Neuronal stem cell (in vitro differentiated cells): Measurements from ENCODE around the gene HS3ST6.

Experiments
- DNase-seq: peaks from one replicate; pipeline ENCODE4 v3.0.0-alpha.2; 2013; ENCODE audit warnings: low spot score
- H2AFZ ChIP-seq: one replicate; pipeline ENCODE4 v1.6.1; 2013; ENCODE audit warnings: mild to moderate bottlenecking, low read length, inconsistent platforms
- H2AK5ac ChIP-seq: 2 replicates; pipeline ENCODE4 v1.6.1; 2013; ENCODE audit warnings: low read depth, mild to moderate bottlenecking, inconsistent platforms, low read length, moderate library complexity, mixed read lengths
- H2BK120ac ChIP-seq: 2 replicates; pipeline ENCODE4 v1.6.1; 2013; ENCODE audit warnings: low read depth, mild to moderate bottlenecking, inconsistent platforms, low read length, moderate library complexity, mixed read lengths
- H2BK12ac ChIP-seq: one replicate; pipeline ENCODE4 v1.6.1; 2013; ENCODE audit warnings: low read length, inconsistent platforms
- H2BK15ac ChIP-seq: 2 replicates; pipeline ENCODE4 v1.6.1; 2013; ENCODE audit warnings: mild to moderate bottlenecking, low read length, inconsistent platforms, mixed read lengths
- H2BK5ac ChIP-seq: one replicate; pipeline ENCODE4 v1.6.1; 2013; ENCODE audit warnings: inconsistent platforms, mild to moderate bottlenecking, low read length, moderate library complexity
- H3K14ac ChIP-seq: one replicate; pipeline ENCODE4 v1.6.1; 2013; ENCODE audit warnings: low read length, inconsistent platforms
- H3K18ac ChIP-seq: 2 replicates; pipeline ENCODE4 v1.6.1; 2013; ENCODE audit warnings: low read length, inconsistent platforms
- H3K23ac ChIP-seq: 2 replicates; pipeline ENCODE4 v1.6.1; 2013; ENCODE audit warnings: low read depth, mild to moderate bottlenecking, mixed read lengths, low read length, inconsistent platforms; ENCODE audit not compliant: poor library complexity
- H3K27ac ChIP-seq: replicated peaks from 3 replicates; pipeline ENCODE4 v1.5.1; 2013; ENCODE audit warnings: low read length, inconsistent platforms
- H3K27me3 ChIP-seq, 3 experiments: 2 replicates each; pipeline ENCODE4 v1.6.1; 2013; ENCODE audit warnings: low read length in 3 of 3, mild to moderate bottlenecking in 2 of 3, inconsistent platforms in 1 of 3, low read depth in 1 of 3, mixed read lengths in 1 of 3, moderate library complexity in 1 of 3; ENCODE audit not compliant: control insufficient read depth in 3 of 3, insufficient read depth in 3 of 3
- H3K36me3 ChIP-seq, 2 donors: replicated peaks in 1 of 2; 2 replicates each; pipeline ENCODE4 v1.6.1; 2013; ENCODE audit warnings: low read length in 2 of 2; ENCODE audit not compliant: control insufficient read depth in 2 of 2, insufficient read depth in 2 of 2
- H3K4ac ChIP-seq: 2 replicates; pipeline ENCODE4 v1.6.1; 2013; ENCODE audit warnings: inconsistent platforms, mild to moderate bottlenecking, low read length, moderate library complexity
- H3K4me1 ChIP-seq, 2 donors: 1 replicate in 1 of 2; 2 replicates in 1 of 2; pipeline ENCODE4 v1.6.1; 2013; ENCODE audit warnings: low read length in 2 of 2, low read depth in 1 of 2; ENCODE audit not compliant: control insufficient read depth in 2 of 2, insufficient read depth in 1 of 2
- H3K4me2 ChIP-seq: one replicate; pipeline ENCODE4 v1.6.1; 2013; ENCODE audit warnings: mild to moderate bottlenecking, low read length, inconsistent platforms; ENCODE audit not compliant: insufficient read depth, poor library complexity, severe bottlenecking
- H3K4me3 ChIP-seq, 2 donors: 2 replicates each; pipeline ENCODE4 v1.5.1; 2013; ENCODE audit warnings: low read length in 2 of 2, mild to moderate bottlenecking in 2 of 2, inconsistent platforms in 1 of 2, moderate library complexity in 1 of 2
- H3K79me1 ChIP-seq: one replicate; pipeline ENCODE4 v1.6.1; 2013; ENCODE audit warnings: low read depth, mild to moderate bottlenecking, inconsistent platforms, low read length, moderate library complexity
- H3K9ac ChIP-seq: one replicate; pipeline ENCODE4 v1.6.1; 2013; ENCODE audit warnings: mild to moderate bottlenecking, low read depth, low read length, inconsistent platforms; ENCODE audit not compliant: poor library complexity
- H3K9me3 ChIP-seq, 2 donors: replicated peaks in 1 of 2; 2 replicates each; pipeline versions ENCODE3 to v1.6.1; 2013; ENCODE audit warnings: low read length in 2 of 2, mild to moderate bottlenecking in 2 of 2, inconsistent platforms in 1 of 2, low read depth in 1 of 2, mixed read lengths in 1 of 2, moderate library complexity in 1 of 2; ENCODE audit not compliant: control insufficient read depth in 2 of 2, insufficient read depth in 1 of 2
- H4K8ac ChIP-seq: one replicate; pipeline ENCODE4 v1.6.1; 2013; ENCODE audit warnings: low read depth, mild to moderate bottlenecking, inconsistent platforms, low read length, moderate library complexity
- H4K91ac ChIP-seq: one replicate; pipeline ENCODE4 v1.6.1; 2013; ENCODE audit warnings: low read length, low read depth, mild to moderate bottlenecking, inconsistent platforms; ENCODE audit not compliant: poor library complexity
- WGBS, 2 donors: extraction: QIAGEN DNeasy Blood & Tissue Kit; methylation state at CpG; one replicate each; pipeline ENCODE4 v1.1.7; 2013; ENCODE audit warnings: missing lambda C conversion rate in 2 of 2, mixed read lengths in 1 of 2; ENCODE audit not compliant: insufficient read length in 2 of 2, insufficient replicate concordance in 1 of 2; ENCODE audit errors: extremely low coverage in 2 of 2; 5-methylcytosine and 5-hydroxymethylcytosine counted together

The HS3ST6 gene

GRCh38 chr16:1950559-1950958 is 32.3 kb upstream of the HS3ST6 start:
- H2BK12ac ChIP-seq = peak overlapping the region; percentile 58
- H4K91ac ChIP-seq = no peak overlapping the region
- no peaks in the 10 kb centered on the region for H3K9me3 ChIP-seq
- no peak overlapping the region for H3K4me3 ChIP-seq
- no peak for DNase-seq
- H3K4me1 ChIP-seq = no peaks in the 10 kb centered on the region
- H3K9ac ChIP-seq = peak overlapping the region; percentile 70
- H4K8ac ChIP-seq = no peak overlapping the region
- H3K14ac ChIP-seq = no peak overlapping the region
- no CpG with 5 or more reads among the region's 19 CpGs for WGBS, 2 donors
- H2BK120ac ChIP-seq = no peak overlapping the region
- peak overlapping the region; percentile 88 for H2AK5ac ChIP-seq
- H3K27me3 ChIP-seq = peaks cover 0 to 3% (median 0%) of the 10 kb centered on the region in 3 experiments
- peak overlapping the region; percentile 64 for H3K18ac ChIP-seq
- peak overlapping the region; percentile 96 for H2BK5ac ChIP-seq
- peak overlapping the region; percentile 80 for H3K23ac ChIP-seq
- no peak overlapping the region for H3K27ac ChIP-seq
- peak overlapping the region; percentile 80 for H2AFZ ChIP-seq
- no peak overlapping the region for H3K4me2 ChIP-seq
- H2BK15ac ChIP-seq = peak overlapping the region; percentile 26
- H3K4ac ChIP-seq = peak overlapping the region; percentile 53
- H3K36me3 ChIP-seq = no peaks in the 10 kb centered on the region
- H3K79me1 ChIP-seq = no peaks in the 10 kb centered on the region

DNA sequence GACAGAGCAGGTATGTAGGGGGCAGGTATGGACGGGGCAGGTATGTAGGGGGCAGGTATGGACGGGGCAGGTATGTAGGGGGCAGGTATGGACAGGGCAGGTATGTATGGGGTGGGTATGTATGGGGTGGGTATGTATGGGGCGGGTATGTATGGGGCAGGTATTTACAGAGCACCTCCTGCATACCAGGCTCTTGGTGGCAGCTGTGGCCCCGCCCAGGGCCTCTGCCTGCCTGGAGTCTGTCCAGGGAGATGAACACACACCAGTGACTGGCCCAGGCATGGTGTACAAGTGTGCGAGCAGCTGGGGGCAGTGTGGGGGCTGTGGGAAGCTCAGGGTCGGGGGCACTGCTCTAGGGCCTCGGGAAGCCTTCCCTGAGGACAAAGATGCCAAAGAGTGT is 31.8 kb upstream of the HS3ST6 start:
- H3K27ac ChIP-seq = no peak overlapping the region

DNA sequence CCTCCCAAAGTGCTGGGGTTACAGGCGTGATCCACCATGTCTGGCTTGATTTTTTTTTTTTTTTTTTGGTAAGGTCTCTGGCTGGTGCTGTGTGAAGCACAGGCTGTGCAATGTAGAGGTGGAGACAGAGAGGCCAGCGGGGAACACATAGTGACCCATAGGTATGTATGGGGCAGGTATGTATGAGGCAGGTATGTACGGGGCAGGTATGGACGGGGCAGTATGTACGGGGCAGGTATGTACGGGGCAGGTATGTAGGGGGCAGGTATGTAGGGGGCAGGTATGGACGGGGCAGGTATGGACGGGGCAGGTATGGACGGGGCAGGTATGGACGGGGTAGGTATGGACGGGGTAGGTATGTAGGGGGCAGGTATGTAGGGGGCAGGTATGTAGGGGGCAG is 31.3 kb upstream of the HS3ST6 start:
- Histone ChIP-seq H4K8ac (no peak overlapping the region), H3K9me3 (no peaks in the 10 kb centered on the region), H4K91ac (no peak overlapping the region), H3K18ac (no peak overlapping the region), H3K4ac (no peak overlapping the region), H2AK5ac (no peak overlapping the region), H3K23ac (no peak overlapping the region), H3K14ac (peak overlapping the region; percentile 71), H3K79me1 (no peaks in the 10 kb centered on the region), H3K27me3 (peaks cover 0 to 7% (median 0%) of the 10 kb centered on the region in 3 experiments), H2BK15ac (no peak overlapping the region), H2BK120ac (no peak overlapping the region), H3K36me3 (no peaks in the 10 kb centered on the region), H2AFZ (no peak overlapping the region), H3K27ac (no peak overlapping the region), H3K9ac (no peak overlapping the region), H3K4me3 (no peak overlapping the region), H2BK5ac (no peak overlapping the region), H2BK12ac (no peak overlapping the region), H3K4me1 (no peaks in the 10 kb centered on the region), H3K4me2 (no peak overlapping the region)
- no peak for DNase-seq
- no CpG with 5 or more reads among the region's 11 CpGs for WGBS, 2 donors

More for the DNA sequence above, 31.8 kb upstream of the HS3ST6 start:
- Histone ChIP-seq H3K9me3 (no peaks in the 10 kb centered on the region), H3K4me2 (no peak overlapping the region), H2BK15ac (no peak overlapping the region), H3K79me1 (no peaks in the 10 kb centered on the region), H3K14ac (peak overlapping the region; percentile 84), H3K4me1 (no peaks in the 10 kb centered on the region), H3K9ac (no peak overlapping the region), H3K18ac (no peak overlapping the region), H2AFZ (peak overlapping the region; percentile 80), H3K36me3 (no peaks in the 10 kb centered on the region), H4K8ac (no peak overlapping the region), H4K91ac (no peak overlapping the region), H3K23ac (peak overlapping the region; percentile 80), H3K27me3 (peaks cover 0 to 7% (median 0%) of the 10 kb centered on the region in 3 experiments), H3K4ac (peak overlapping the region; percentile 23), H2BK120ac (no peak overlapping the region), H3K4me3 (no peak overlapping the region), H2AK5ac (peak overlapping the region; percentile 88), H2BK5ac (peak overlapping the region; percentile 96), H2BK12ac (peak overlapping the region; percentile 58)
- WGBS, 2 donors = no CpG with 5 or more reads among the region's 7 CpGs
- no peak for DNase-seq

GRCh38 chr16:1947369-1947670 is 29.1 kb upstream of the HS3ST6 start:
- Histone ChIP-seq H4K8ac (no peak overlapping the region), H3K27me3 (peaks cover 0 to 7% (median 0%) of the 10 kb centered on the region in 3 experiments), H2BK15ac (no peak overlapping the region), H3K9ac (no peak overlapping the region), H3K18ac (peak overlapping the region; percentile 57), H4K91ac (no peak overlapping the region), H2BK120ac (no peak overlapping the region), H2BK5ac (no peak overlapping the region), H3K4me3 (no peak overlapping the region), H3K23ac (peak overlapping the region; percentile 80), H3K4ac (no peak overlapping the region), H3K4me1 (peaks cover under 1 to 5% of the 10 kb centered on the region in 2 donors), H2BK12ac (no peak overlapping the region), H2AFZ (no peak overlapping the region), H3K27ac (no peak overlapping the region), H3K79me1 (no peaks in the 10 kb centered on the region), H3K14ac (no peak overlapping the region), H2AK5ac (peak overlapping the region; percentile 46), H3K4me2 (no peak overlapping the region), H3K9me3 (no peaks in the 10 kb centered on the region), H3K36me3 (no peaks in the 10 kb centered on the region)
- no peak for DNase-seq
- no CpG with 5 or more reads among the region's 9 CpGs for WGBS, 2 donors
